Measurements from ENCODE around the gene GALNT2. TPM values are rescaled to one million over a fixed set of nuclear protein-coding genes. Genes with fewer than 3 reads are reported as not detected.

Gene GALNT2
- polyA plus RNA-seq, 1 donor, result 83.5 TPM

- no peak for DNase-seq
Observed at GRCh38 chr1:230219174-230220067, 152.4 kb downstream of the GALNT2 start.

GRCh38 chr1:230220478-230220877 lies 153.4 kb downstream of the GALNT2 start:
- DNase-seq, result no peak

GRCh38 chr1:230220907-230221306 lies 153.9 kb downstream of the GALNT2 start:
- DNase-seq, result no peak

- DNase-seq, result no peak
Observed at GRCh38 chr1:230222678-230223077, 155.6 kb downstream of the GALNT2 start.

GRCh38 chr1:230224101-230224960 lies 157.3 kb downstream of the GALNT2 start:
- no peak for DNase-seq

- DNase-seq, result no peak
Observed at GRCh38 chr1:230226007-230226800, 159.2 kb downstream of the GALNT2 start.

- DNase-seq, result no peak
Observed at GRCh38 chr1:230226814-230227213, 159.8 kb downstream of the GALNT2 start.

GRCh38 chr1:230228236-230228897 lies 161.3 kb downstream of the GALNT2 start:
- no peak for DNase-seq

- DNase-seq, result no peak
Observed at GRCh38 chr1:230230273-230230672, 163.2 kb downstream of the GALNT2 start.

- DNase-seq, result no peak
Observed at GRCh38 chr1:230230948-230231773, 164.1 kb downstream of the GALNT2 start.

- DNase-seq, result no peak
Observed at GRCh38 chr1:230231774-230232145, 164.7 kb downstream of the GALNT2 start.

- no peak for DNase-seq
Observed at GRCh38 chr1:230232371-230232771, 165.3 kb downstream of the GALNT2 start.

- DNase-seq, result no peak
Observed at GRCh38 chr1:230233786-230234185, 166.7 kb downstream of the GALNT2 start.

- DNase-seq, result no peak
Observed at GRCh38 chr1:230235876-230236275, 168.8 kb downstream of the GALNT2 start.

- DNase-seq, result no peak
Observed at GRCh38 chr1:230236301-230237008, 169.4 kb downstream of the GALNT2 start.

GRCh38 chr1:230237009-230237370 lies 170.0 kb downstream of the GALNT2 start:
- DNase-seq, result no peak

GRCh38 chr1:230237805-230238204 lies 170.8 kb downstream of the GALNT2 start:
- no peak for DNase-seq

- no peak for DNase-seq
Observed at GRCh38 chr1:230240446-230241086, 173.5 kb downstream of the GALNT2 start.

- DNase-seq, result no peak
Observed at GRCh38 chr1:230242326-230242725, 175.3 kb downstream of the GALNT2 start.

GRCh38 chr1:230243146-230243545 lies 176.1 kb downstream of the GALNT2 start:
- no peak for DNase-seq
